ENCODE results near the gene IL22RA2. TPM values are rescaled to one million over a fixed set of nuclear protein-coding genes. Genes with fewer than 3 reads are reported as not detected.

The IL22RA2 gene
- total RNA-seq, 4 donors from 2014 or later, result not detected

GRCh38 chr6:137176729-137177128 is 3.3 kb upstream of the IL22RA2 start:
- Histone ChIP-seq H3K27ac (no peak overlapping the region), H3K4me1 (no peaks in the 10 kb centered on the region), H3K4me3 (no peak overlapping the region), H3K36me3 (no peaks in the 10 kb centered on the region), H3K27me3 (no peaks in the 10 kb centered on the region), H3K9me3 (no peaks in the 10 kb centered on the region)
- intact Hi-C loops (cut with DNase I; ENCODE audit: low total_unique reads), result no loop called here
- TF ChIP-seq POLR2A (IDR thresholded peaks at IDR 0.05), result no peak
- TF ChIP-seq CTCF (IDR thresholded peaks at IDR 0.05 in 4 of 5, conservative IDR thresholded peaks at IDR 0.05 in 1 of 5), result no peak
- no peak for DNase-seq
- in situ Hi-C loops (cut with MboI; ENCODE audit: low sequenced_read_pairs in 4 of 4), result no loop called here
- no peak for ATAC-seq

DNA sequence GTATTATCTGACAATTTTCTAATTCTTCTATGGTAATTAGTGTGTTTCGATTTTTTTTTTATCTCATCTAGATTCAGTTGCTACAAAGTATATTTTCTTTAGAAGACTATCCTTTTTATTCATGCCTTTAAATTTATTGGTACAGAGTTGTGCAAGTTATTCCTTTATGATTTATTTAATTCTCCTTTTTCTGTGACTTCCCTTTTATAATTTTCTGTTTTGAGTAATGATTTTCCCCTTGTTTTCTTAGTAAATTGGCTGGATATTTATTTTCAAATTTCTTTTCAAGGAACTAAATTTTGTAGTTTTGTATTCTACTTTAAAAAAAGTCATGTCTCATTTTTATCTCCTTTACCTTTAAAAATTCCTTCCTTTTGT is 2.4 kb upstream of the IL22RA2 start:
- in situ Hi-C loops (cut with MboI; ENCODE audit: low sequenced_read_pairs in 4 of 4), result no loop called here
- Histone ChIP-seq H3K27me3 (no peaks in the 10 kb centered on the region), H3K9me3 (no peaks in the 10 kb centered on the region), H3K4me1 (no peaks in the 10 kb centered on the region), H3K4me3 (no peak overlapping the region), H3K27ac (no peak overlapping the region), H3K36me3 (no peaks in the 10 kb centered on the region)
- intact Hi-C loops (cut with DNase I; ENCODE audit: low total_unique reads), result no loop called here
- ATAC-seq (no peak), DNase-seq (no peak)
- TF ChIP-seq POLR2A (IDR thresholded peaks at IDR 0.05) (no peak), CTCF (IDR thresholded peaks at IDR 0.05 in 4 of 5, conservative IDR thresholded peaks at IDR 0.05 in 1 of 5) (no peak)

DNA sequence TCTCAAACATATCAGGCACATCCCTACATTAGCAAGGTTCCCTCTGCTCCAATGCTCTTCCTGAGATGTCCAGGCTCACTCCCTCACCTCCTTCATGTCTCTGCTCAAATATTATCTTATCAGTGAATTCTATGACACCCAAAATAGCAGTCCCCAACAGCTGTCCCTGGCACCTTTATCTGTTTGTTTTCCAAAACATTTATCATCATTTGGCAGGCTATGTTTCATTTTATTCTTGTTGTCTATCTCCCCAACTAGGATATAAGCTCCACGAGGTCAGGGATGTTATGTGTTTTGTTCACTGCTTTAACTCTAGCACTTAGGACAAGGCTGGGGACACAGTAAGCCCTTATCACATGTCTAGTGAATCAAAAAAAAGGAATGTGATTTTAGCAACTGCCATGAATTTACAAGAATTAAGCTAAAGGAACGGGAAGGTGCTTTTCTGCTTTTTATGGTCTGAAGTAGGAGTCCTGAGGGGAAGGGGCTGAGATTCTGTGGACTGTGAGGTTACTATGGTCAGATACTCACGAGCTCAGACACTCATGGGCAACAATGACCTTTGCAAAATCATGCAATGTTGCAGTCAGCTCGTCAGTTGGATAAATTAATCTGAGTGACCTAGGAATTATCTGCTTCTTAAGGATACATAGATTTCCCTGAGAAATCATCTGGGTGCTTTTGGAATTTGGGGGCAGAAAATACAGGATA is 1.9 kb upstream of the IL22RA2 start:
- no peaks in the 10 kb centered on the region for H3K27me3 ChIP-seq
- H3K4me1 ChIP-seq, result no peaks in the 10 kb centered on the region
- H3K36me3 ChIP-seq, result no peaks in the 10 kb centered on the region
- ATAC-seq, result no peak
- TF ChIP-seq POLR2A (IDR thresholded peaks at IDR 0.05) (no peak), CTCF (IDR thresholded peaks at IDR 0.05 in 4 of 5, conservative IDR thresholded peaks at IDR 0.05 in 1 of 5) (no peak)
- H3K4me3 ChIP-seq, result no peak overlapping the region
- H3K27ac ChIP-seq, result no peak overlapping the region
- H3K9me3 ChIP-seq, result no peaks in the 10 kb centered on the region
- intact Hi-C loops (cut with DNase I; ENCODE audit: low total_unique reads), result no loop called here
- no peak for DNase-seq
- in situ Hi-C loops (cut with MboI; ENCODE audit: low sequenced_read_pairs in 4 of 4), result no loop called here

GRCh38 chr6:137172734-137173431 is 561 bp downstream of the IL22RA2 start:
- in situ Hi-C loops (cut with MboI; ENCODE audit: low sequenced_read_pairs in 4 of 4), result no loop called here

More at GRCh38 chr6:137172734-137173431, 561 bp downstream of the IL22RA2 start:
- Histone ChIP-seq H3K27ac (no peak overlapping the region), H3K4me1 (no peaks in the 10 kb centered on the region), H3K4me3 (no peak overlapping the region), H3K9me3 (no peaks in the 10 kb centered on the region), H3K27me3 (no peaks in the 10 kb centered on the region), H3K36me3 (no peaks in the 10 kb centered on the region)
- no peak for DNase-seq
- TF ChIP-seq CTCF (IDR thresholded peaks at IDR 0.05 in 4 of 5, conservative IDR thresholded peaks at IDR 0.05 in 1 of 5) (no peak), POLR2A (IDR thresholded peaks at IDR 0.05) (no peak)
- intact Hi-C loops (cut with DNase I; ENCODE audit: low total_unique reads), result no loop called here
- no peak for ATAC-seq

Measured in gastrocnemius medialis (tissue), 4 donors.